Peyer's patch (tissue), 4 donors: ENCODE measurements around the gene EXTL1. TPM values are rescaled to one million over a fixed set of nuclear protein-coding genes. Genes with fewer than 3 reads are reported as not detected.

Experiments
- DNase-seq, 3 donors: peaks; one replicate each; pipeline ENCODE4 v3.0.0-alpha.2; 2017 to 2019
- H3K27ac ChIP-seq, 4 donors: fragments of 200-600 bp; sonication (generic); one replicate each; pipeline ENCODE4 v1.5.1; 2016 to 2019
- H3K27me3 ChIP-seq, 2 donors: fragments of 200-600 bp; sonication (generic); one replicate each; pipeline ENCODE4 v1.5.1; 2019
- H3K36me3 ChIP-seq, 3 donors: fragments of 200-600 bp; sonication (generic); one replicate each; pipeline ENCODE4 v1.5.1; 2016 to 2019
- H3K4me1 ChIP-seq, 4 donors: fragments of 200-600 bp; sonication (generic); one replicate each; pipeline ENCODE4 v1.5.1; 2016 to 2019
- H3K4me3 ChIP-seq, 4 donors: fragments of 200-600 bp; sonication (generic); 1 replicate in 3 of 4; 2 replicates in 1 of 4; pipeline ENCODE4 v1.5.1; 2016 to 2019; ENCODE audit warnings: mild to moderate bottlenecking in 1 of 4
- H3K9me3 ChIP-seq, 4 donors: fragments of 200-600 bp; sonication (generic); one replicate each; pipeline ENCODE4 v1.5.1; 2016 to 2019; ENCODE audit warnings: mild to moderate bottlenecking in 1 of 4
- CTCF ChIP-seq, 6 experiments: fragments of 450-650 bp in 4 of 6; fragments of 200-600 bp in 2 of 6; sonication (generic) in 1 of 6; IDR thresholded peaks; one replicate each; pipeline ENCODE4 v1.5.1; 2017 to 2019; ENCODE audit warnings: antibody characterized with exemption in 6 of 6, mild to moderate bottlenecking in 3 of 6, moderate library complexity in 1 of 6
- POLR2A ChIP-seq, 2 donors: fragments of 450-650 bp; IDR thresholded peaks; one replicate each; pipeline ENCODE4 v1.5.1; 2017; ENCODE audit warnings: antibody characterized with exemption in 2 of 2, mild to moderate bottlenecking in 2 of 2, moderate library complexity in 2 of 2
- total RNA-seq, 4 donors: library from RNA; depleted of rRNA; stranded (reverse); fragments of >200 nt; gene quantifications; one replicate each; pipeline ENCODE4 v1.1.0, GENCODE V29; 2016

Gene EXTL1
- total RNA-seq, 4 donors from 2014 or later, result not detected

GRCh38 chr1:26035959-26036755 is 14.6 kb downstream of the EXTL1 start:
- H3K4me3 ChIP-seq, result peak overlapping the region; percentile 61 to 93 (median 70)
- no peaks in the 10 kb centered on the region for H3K36me3 ChIP-seq
- DNase-seq, result peak; percentile 72 to 93 (median 89)
- peaks cover 0 to 16% (median 6%) of the 10 kb centered on the region in 4 donors for H3K4me1 ChIP-seq
- H3K9me3 ChIP-seq, result no peaks in the 10 kb centered on the region
- no peaks in the 10 kb centered on the region for H3K27me3 ChIP-seq
- peak overlapping the region; percentile 63 to 85 (median 78) for H3K27ac ChIP-seq
- TF ChIP-seq POLR2A (IDR thresholded peaks at IDR 0.05) (no peak), CTCF (IDR thresholded peaks at IDR 0.05) (peak; percentile 98 to 100 (median 99))

- Histone ChIP-seq H3K4me1 (peaks cover 0 to 16% (median 6%) of the 10 kb centered on the region in 4 donors), H3K27ac (no peak overlapping the region)
- TF ChIP-seq CTCF (IDR thresholded peaks at IDR 0.05) (no peak), POLR2A (IDR thresholded peaks at IDR 0.05) (no peak)
Observed at GRCh38 chr1:26036756-26037281, 15.2 kb downstream of the EXTL1 start.

GRCh38 chr1:26037904-26038303 is 16.3 kb downstream of the EXTL1 start:
- DNase-seq, result no peak
- Histone ChIP-seq H3K27ac (no peak overlapping the region), H3K36me3 (no peaks in the 10 kb centered on the region)

More at GRCh38 chr1:26036756-26037281, 15.2 kb downstream of the EXTL1 start:
- no peak overlapping the region for H3K4me3 ChIP-seq
- no peak for DNase-seq
- no peaks in the 10 kb centered on the region for H3K9me3 ChIP-seq
- H3K27me3 ChIP-seq, result no peaks in the 10 kb centered on the region
- H3K36me3 ChIP-seq, result no peaks in the 10 kb centered on the region

DNA sequence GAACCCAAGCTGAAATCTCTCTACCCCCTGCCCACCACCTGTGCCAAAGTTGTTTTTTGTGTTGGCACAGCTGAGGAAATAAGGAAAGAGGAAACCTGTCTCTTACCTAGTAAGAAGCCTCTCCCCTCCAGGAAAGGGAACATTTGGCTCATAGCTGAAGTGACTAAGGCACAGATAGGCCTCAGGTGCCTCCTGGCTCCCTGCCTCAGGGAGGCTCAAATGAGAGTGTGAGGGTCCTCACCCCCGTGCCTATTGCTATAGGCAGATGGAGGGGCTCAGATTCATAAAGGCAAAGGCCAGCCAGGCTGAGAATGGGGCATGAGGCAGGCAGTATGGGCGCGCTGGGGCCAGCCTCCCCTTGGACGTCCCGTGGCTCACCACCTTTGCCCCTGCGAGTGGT is 16.9 kb downstream of the EXTL1 start:
- Histone ChIP-seq H3K4me1 (peaks cover 0 to 16% (median 6%) of the 10 kb centered on the region in 4 donors), H3K36me3 (no peaks in the 10 kb centered on the region), H3K9me3 (no peaks in the 10 kb centered on the region), H3K27ac (no peak overlapping the region), H3K4me3 (no peak overlapping the region), H3K27me3 (no peaks in the 10 kb centered on the region)
- DNase-seq, result no peak
- TF ChIP-seq POLR2A (IDR thresholded peaks at IDR 0.05) (no peak), CTCF (IDR thresholded peaks at IDR 0.05) (no peak)

More at GRCh38 chr1:26037904-26038303, 16.3 kb downstream of the EXTL1 start:
- H3K27me3 ChIP-seq, result no peaks in the 10 kb centered on the region
- H3K9me3 ChIP-seq, result no peaks in the 10 kb centered on the region
- H3K4me3 ChIP-seq, result no peak overlapping the region
- TF ChIP-seq CTCF (IDR thresholded peaks at IDR 0.05) (no peak), POLR2A (IDR thresholded peaks at IDR 0.05) (no peak)
- H3K4me1 ChIP-seq, result peaks cover 0 to 16% (median 6%) of the 10 kb centered on the region in 4 donors

- Histone ChIP-seq H3K4me1 (peaks cover 0 to 16% (median 6%) of the 10 kb centered on the region in 4 donors), H3K9me3 (no peaks in the 10 kb centered on the region), H3K27me3 (no peaks in the 10 kb centered on the region), H3K36me3 (no peaks in the 10 kb centered on the region), H3K27ac (no peak overlapping the region), H3K4me3 (no peak overlapping the region)
- TF ChIP-seq POLR2A (IDR thresholded peaks at IDR 0.05) (no peak), CTCF (IDR thresholded peaks at IDR 0.05) (no peak)
- DNase-seq, result no peak
Observed at GRCh38 chr1:26038904-26039303, 17.3 kb downstream of the EXTL1 start.
